ENCODE measurements around the gene CENPX.

Gene CENPX

GRCh38 chr17:82021900-82022309, 773 bp downstream of the CENPX start:
- no peak for DNase-seq

DNA sequence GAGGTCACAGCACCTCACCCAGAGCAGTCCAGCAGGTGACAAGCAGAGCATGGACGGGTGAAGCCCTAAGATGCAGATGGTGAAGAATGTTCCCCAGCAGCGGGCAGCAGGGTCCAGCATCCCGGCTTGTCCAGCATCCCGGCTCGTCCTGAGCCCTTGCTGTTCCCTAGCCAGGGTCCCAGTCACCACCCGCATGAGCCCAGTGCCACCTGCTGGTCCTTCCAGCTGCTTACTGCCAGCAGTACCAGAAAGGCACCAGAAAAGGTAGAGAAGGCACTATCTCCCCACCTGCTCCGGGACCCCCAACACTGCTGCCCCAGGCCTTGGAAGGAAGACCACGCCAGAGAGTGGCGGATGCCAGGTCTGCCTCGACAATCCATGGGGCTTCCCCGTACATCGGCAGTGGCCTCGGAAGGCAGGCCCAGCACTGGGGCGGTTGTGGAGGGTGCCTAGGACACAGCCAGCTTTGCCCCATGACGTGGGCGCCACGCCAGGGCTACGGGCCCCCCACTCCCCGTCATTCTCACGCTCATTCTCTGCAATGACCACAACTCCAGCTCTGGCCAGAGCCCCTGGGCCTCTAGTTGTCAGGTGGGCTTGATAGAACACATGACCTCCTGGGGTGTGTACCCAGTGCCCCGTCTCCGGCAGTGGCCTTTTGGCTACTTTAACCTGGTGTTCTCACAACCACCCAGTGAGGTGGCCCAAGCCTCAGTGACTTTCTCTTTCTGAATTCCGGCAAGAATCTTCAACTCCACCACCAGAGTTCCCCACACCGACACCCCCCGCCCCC, 1.4 kb downstream of the CENPX start:
- no peak for DNase-seq

GRCh38 chr17:82020572-82021106, 2.0 kb downstream of the CENPX start:
- no peak for DNase-seq

- no peak for DNase-seq
These were observed 2.7 kb downstream of the CENPX start for GRCh38 chr17:82019690-82020571.

DNA sequence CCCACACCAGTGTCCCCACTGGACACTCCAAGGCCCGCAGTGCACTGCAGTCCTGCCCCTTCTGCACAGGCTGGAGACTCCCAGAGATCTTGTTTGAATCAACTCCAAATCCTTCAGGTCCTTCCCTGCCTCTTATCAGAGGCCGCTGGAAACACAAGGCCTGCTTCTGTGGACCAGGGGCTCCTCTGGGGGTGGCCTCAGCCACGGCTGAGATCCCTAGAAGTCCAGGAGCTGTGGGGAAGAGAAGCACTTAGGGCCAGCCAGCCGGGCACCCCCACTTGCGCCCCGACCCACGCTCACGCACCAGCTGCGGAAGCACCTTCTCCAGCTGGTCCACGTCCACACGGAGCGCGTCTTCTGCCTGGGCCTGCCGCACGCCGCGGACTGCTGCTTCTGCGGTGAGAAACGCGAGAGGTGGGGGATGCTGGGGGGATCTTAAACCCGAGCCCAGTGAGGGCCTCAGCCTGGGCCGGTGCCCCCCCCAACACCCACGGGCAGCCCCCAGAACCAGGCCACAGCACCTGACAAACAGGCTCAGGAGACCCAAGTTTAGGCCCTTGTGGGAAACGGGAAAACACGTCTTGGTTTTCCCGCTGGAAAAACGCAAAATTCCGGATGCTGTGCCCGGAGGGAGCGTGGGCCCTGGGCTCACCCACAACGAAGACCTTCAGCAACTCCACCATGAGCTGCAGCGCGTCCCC, 3.5 kb downstream of the CENPX start:
- no peak for DNase-seq

DNA sequence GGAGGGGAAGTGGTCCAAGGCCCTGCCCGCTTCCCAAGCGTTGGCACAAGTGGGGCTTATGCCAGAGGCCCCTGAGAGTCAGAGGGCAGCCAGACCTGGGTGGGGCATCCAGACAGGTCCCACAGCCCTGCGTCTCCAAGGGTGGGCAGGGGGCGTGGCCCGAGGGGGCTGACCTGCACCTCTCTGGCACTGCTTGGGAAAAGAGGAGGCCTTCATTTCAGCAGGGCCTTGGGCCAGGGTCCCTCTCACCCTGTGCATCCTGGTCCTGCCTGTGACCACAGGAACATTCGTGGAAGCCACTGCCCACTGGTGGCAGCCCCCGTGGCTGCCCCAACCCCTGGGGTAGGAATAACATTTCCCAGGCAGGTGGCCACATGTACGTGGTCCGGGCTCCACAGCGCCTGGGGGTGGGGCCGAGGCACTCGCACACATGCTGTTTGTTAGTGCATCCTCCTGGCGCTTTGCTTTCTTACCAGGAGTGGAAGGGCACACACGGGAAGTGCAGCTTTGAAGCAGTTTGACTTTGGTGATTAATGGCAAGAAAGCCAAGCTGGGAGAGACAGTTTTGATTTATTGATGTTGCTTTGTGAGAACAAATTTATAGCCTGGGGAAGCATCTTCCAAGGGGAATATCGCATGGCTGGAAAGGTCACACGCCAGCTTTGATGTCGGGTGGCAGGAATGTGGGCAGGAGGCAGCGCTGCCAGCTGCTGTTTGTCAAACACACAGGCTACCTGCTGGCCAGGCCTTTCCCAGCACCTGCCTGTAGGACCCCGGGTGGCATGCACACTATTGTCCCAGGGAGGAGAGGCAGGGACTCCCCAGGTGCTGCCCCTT, 4.3 kb downstream of the CENPX start:
- DNase-seq = no peak

GRCh38 chr17:82017612-82018151, 5.0 kb downstream of the CENPX start:
- DNase-seq = no peak

DNA sequence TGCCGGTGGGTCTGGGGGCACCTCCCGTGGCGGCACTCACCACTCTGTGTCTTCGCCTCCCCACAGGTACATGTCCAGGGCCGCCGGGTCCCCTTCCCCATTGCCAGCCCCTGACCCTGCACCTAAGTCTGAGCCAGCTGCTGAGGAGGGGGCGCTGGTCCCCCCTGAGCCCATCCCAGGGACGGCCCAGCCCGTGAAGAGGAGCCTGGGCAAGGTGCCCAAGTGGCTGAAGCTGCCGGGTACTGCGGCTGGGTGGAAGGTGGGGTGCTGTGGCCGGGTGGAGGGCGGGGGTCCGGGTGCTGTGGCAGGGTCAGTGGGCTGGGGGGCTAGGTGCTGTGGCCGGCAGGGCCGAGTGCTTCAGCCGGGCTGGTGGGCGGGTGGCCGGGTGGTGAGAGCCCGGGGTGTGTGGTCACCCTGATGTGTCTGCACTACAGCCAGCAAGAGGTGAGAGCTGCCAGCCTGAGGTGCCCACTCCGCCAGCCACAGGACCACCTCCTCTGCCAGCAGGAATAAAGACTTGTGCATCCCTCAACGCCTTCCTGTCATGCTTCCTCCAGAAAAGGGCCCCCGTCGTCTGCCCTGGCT, 5.7 kb downstream of the CENPX start:
- no peak for DNase-seq

GRCh38 chr17:82016061-82016874, 6.4 kb downstream of the CENPX start:
- DNase-seq = no peak

DNA sequence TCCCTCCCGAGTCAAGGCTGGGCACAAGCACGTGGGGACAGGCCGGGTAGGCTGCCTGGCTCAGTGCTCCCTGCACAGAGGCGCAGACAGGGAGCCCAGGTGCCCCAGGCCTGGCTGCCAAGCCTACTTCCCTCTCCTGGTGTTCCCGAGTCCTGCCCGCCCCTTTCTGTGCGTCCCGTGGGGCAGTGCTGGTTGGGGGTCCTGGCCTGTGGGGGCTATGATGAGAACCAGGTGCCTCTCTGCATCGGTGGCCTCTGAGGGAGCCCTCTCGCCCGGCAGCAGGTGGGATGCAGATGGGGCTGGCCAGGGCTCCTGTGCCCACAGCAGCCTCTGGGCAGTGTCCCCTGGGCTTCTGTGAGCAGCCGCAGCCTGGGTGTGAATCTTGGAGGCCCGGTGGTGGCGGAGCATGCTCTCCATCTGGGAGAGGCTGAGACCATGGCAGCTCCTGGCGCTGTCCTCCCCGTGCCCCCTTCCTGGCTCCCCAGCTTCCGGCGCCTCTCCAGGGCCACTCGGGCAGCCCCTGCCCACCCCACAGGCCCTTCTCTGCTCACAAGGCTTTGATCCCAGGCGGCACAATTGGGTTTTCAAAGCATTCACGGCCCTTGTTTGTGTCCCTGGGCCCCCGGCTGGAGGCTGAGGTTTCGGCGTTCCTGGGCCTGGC, 7.2 kb downstream of the CENPX start:
- DNase-seq = no peak

DNA sequence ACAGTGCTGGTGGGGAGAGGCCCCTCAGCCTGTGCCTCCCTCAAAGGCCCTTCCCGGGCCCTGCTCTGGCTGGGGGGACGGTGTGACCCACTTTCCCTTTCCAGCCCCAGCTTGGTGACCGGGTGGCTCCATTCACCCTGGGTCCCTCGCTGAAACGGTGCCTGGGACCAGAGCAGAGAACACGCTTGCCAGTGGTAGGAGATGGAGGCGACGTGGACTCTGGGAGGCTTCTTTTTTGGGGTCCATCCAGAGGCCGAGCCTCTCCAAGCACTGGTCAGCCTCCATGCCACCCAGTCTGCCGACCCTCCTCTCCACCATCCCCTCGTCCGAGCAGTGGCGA, 7.7 kb downstream of the CENPX start:
- no peak for DNase-seq

DNA sequence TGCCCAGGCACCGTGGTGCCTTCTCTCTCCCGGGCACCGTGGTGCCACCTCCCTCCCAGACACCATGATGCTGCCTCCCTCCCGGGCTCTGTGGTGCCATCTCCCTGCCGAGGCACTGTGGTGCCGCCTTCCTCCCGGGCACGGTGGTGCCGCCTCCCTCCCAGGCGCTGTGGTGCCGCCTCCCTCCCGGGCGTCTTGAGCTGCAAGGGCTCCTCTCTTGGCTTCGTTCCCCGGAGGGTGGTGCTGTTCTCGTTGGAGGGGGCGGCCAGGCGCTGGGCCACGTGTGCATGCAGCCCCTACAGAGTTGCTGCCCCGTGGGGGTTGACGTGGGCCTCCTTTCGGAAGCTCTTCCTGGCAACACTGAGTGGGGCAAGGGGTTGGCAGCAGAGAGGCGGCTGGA, 8.2 kb downstream of the CENPX start:
- no peak for DNase-seq

- no peak for DNase-seq
These were observed 8.8 kb downstream of the CENPX start for GRCh38 chr17:82013772-82014321.

GRCh38 chr17:82013341-82013740, 9.3 kb downstream of the CENPX start:
- DNase-seq = no peak

DNA sequence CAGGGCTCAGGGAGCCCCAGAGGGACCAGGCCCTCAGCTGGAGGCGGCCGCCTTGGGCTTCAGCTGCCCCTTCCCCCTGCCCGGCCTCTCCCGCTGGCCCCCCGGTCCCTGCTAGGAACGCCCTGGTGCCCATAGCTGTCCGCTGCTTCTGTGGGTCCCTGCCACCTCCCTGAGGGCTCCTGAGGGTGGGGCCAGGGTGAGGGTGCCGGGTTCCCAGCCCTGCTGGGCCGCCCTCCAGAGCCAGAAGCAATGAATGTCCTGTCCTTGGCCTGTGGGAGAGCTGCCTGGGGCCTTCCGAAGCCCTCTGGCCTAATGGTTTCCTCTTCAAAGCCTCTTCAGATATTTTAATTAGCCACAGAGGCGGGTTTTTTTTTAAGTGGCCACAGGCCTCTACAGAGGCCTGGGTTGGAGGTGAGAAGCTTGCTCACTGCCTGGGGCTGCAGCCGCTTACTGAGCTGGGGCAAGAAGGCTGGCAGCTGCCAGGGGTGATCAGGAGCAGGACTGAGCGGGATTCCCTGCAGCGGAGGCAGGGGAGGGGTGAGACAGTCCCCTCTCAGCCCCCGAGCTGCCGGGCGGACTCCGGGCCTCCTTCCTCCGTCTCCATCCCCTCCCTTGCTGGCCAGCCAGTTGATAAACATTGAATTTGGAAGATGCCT, 9.9 kb downstream of the CENPX start:
- peak; percentile 68 for DNase-seq

- no peak for DNase-seq
These were observed 10.4 kb downstream of the CENPX start for GRCh38 chr17:82012261-82012639.

DNA sequence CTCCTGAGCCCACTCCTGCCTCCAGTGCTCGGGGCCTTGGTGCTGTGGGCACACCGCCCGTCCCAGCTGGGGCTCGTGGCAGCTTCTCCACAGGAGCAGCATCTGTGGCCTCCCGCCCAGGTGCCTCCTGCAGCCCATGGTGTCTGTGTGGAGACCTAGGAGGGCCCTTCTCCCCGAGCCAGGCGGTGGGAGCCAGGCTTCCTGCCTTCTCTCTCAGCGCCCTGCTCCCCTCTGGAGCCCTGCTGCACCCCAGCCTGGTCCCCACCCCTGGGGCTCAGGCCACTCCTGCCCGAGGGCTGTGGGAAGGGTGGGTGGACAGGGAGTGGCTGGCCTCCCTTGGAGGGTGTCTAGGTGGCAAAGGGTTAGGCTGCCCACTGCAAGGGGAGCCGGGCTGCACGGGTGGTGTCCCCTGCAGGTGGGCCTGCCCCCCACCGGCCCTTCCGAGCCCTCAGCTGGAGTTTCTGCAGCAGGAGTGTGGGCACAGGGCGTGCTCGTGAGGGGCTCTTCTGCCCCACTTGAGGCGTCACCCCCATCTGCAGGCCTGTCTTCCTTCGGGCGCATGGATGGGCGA, 11.0 kb downstream of the CENPX start:
- DNase-seq = no peak

- DNase-seq = no peak
These were observed 11.8 kb downstream of the CENPX start for GRCh38 chr17:82010575-82011525.

Data from DMS79 treated with DMSO at 0.1 percent for 48 hours (cell line).